GM19397 (cell line): ENCODE results near the gene GCNT2.
"Not testable (repeated sequence)": the region's sequence is repeated elsewhere in the genome, so short reads cannot be mapped to it uniquely, and the experiment has no call there.

Source experiments
- ATAC-seq: cut with Tn5 transposase; IDR thresholded peaks from one replicate; pipeline ENCODE4 v1.9.1; 2021; ENCODE audit warnings: mild to moderate bottlenecking, moderate library complexity; ENCODE audit not compliant: unreplicated experiment

GCNT2 gene

GRCh38 chr6:10655508-10656055 is 134.4 kb downstream of the GCNT2 start:
- ATAC-seq = no peak

GRCh38 chr6:10658910-10659698 is 138.0 kb downstream of the GCNT2 start:
- no peak for ATAC-seq

DNA sequence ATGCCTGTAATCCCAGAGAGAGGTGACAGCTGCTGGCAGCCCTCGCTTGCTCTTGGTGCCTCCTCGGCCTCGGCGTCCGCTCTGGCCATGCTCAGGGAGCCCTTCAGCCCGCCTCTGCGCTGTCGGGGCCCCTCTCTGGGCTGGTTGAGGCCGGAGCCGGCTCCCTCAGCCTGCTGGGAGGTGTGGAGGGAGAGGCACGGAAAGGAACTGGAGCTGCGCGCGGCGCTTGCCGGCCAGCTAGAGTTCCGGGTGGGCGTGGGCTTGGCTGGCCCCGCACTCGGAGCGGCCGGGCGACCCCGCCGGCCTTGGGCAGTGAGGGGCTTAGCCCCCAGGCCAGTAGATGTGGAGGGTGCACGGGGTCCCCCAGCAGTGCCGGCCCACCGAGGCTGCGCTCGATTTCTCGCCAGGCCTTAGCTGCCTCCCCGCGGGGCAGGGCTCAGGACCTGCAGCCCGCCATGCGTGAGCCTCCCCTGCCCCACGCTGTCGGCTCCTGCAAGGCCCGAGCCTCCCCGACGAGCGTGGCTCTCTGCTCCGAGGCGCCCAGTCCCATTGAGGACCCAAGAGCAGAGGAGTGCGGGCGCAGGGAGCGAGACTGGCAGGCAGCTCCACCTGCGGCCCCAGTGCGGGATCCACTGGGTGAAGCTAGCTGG is 138.7 kb downstream of the GCNT2 start:
- ATAC-seq = no peak

DNA sequence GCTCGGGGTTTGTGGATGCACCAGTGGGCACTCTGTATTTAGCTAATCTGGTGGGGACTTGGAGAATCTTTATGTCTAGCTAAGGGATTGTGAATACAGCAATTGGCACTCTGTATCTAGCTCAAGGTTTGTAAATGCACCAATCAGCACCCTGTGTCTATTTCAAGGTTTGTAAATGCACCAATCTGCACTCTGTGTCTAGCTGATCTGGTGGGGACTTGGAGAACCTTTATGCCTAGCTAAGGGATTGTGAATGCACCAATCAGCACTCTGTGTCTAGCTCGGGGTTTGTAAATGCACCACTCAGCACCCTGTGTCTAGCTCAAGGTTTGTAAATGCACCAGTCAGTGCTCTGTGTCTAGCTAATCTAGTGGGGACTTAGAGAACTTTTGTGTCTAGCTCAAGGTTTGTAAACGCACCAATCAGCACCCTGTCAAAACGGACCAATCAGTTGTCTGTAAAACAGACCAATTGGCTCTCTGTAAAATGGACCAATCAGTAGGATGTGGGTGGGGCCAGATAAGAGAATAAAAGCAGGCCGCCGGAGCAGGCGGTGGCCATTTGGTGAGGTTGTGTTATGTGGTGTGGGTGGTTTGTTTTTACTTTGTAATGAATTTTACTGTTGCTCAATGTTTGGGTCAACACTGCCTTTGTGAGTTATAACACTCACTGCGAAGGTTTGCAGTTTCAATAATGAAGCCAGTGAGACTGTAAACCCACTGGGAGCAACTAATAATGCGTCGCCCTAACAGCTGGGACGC is 139.5 kb downstream of the GCNT2 start:
- ATAC-seq = not testable (repeated sequence)

DNA sequence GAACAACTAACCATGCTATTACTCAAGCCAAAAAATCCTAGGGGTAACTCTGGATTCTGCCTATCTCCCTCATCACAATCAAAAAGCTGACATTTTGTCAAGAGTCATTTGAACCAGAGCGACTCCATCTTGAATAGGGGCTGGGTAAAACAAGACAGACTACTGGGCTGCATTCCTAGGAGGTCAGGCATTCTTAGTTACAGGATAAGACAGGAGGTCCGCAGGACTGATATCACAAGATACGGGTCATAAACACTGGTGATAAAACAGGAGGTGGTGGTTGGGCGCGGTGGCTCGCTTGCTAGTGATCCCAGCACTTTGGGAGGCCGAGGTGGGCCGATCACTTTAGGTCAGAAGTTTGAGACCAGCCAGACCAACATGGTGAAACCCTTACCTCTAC is 141.1 kb downstream of the GCNT2 start:
- no peak for ATAC-seq

DNA sequence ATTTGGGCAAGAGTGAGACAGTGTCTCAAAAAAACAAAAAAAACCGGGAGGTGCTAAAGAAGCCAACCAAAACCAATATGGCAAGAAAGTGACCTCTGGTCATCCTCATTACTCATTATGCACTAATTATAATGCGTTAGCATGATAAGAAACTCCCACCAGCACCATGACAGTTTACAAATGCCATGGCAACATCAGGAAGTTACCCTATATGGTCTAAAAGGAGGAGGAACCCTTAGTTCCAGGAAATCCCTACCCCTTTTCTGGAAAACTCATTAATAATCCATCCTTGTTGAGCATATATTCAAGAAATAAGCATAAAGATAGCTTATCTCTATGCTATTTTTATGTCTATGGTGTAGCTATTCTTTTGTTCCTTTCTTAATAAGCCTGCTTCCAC is 141.6 kb downstream of the GCNT2 start:
- ATAC-seq = no peak

DNA sequence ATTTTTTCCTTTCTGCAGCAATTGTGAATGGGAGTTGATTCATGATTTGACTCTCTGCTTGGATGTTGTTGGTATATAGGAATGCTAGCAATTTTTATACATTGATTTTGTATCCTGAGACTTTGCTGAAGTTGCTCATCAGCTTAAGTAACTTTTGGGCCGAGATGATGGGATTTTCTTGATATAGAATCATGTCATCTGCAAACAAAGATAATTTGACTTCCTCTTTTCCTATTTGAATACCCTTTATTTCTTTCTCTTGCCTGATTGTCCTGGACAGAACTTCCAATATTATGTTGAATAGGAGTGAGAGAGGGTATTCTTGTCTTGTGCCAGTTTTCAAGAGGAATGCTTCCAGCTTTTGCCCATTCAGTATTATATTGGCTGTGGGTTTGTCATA is 144.4 kb downstream of the GCNT2 start:
- not testable (repeated sequence) for ATAC-seq

GRCh38 chr6:10668126-10668917 is 147.2 kb downstream of the GCNT2 start:
- ATAC-seq = no peak

GRCh38 chr6:10676403-10676802 is 155.3 kb downstream of the GCNT2 start:
- ATAC-seq = no peak

GRCh38 chr6:10678456-10678855 is 157.3 kb downstream of the GCNT2 start:
- no peak for ATAC-seq
